Medulla oblongata (tissue), 1 donor: Measurements from ENCODE around the gene DAB2IP.
"Not testable (repeated sequence)": the region's sequence is repeated elsewhere in the genome, so short reads cannot be mapped to it uniquely, and the experiment has no call there.

Experiments
- DNase-seq: peaks from one replicate; pipeline ENCODE4 v3.0.0-alpha.2; 2015; ENCODE audit errors: extremely low spot score

DAB2IP gene

GRCh38 chr9:121788686-121789366 lies 137.4 kb downstream of the DAB2IP start:
- DNase-seq = no peak

GRCh38 chr9:121790841-121791240 lies 139.4 kb downstream of the DAB2IP start:
- DNase-seq = no peak

GRCh38 chr9:121792476-121792875 lies 141.0 kb downstream of the DAB2IP start:
- DNase-seq = not testable (repeated sequence)

GRCh38 chr9:121794334-121794733 lies 142.9 kb downstream of the DAB2IP start:
- DNase-seq = not testable (repeated sequence)

GRCh38 chr9:121797081-121797480 lies 145.6 kb downstream of the DAB2IP start:
- DNase-seq = no peak

- no peak for DNase-seq
These were observed 147.5 kb downstream of the DAB2IP start for GRCh38 chr9:121798941-121799340.

- DNase-seq = no peak
These were observed 148.9 kb downstream of the DAB2IP start for GRCh38 chr9:121800376-121800775.

GRCh38 chr9:121801579-121801978 lies 150.1 kb downstream of the DAB2IP start:
- no peak for DNase-seq

GRCh38 chr9:121802753-121803152 lies 151.3 kb downstream of the DAB2IP start:
- no peak for DNase-seq

- DNase-seq = no peak
These were observed 155.8 kb downstream of the DAB2IP start for GRCh38 chr9:121807069-121807822.

- no peak for DNase-seq
These were observed 156.4 kb downstream of the DAB2IP start for GRCh38 chr9:121807823-121808278.

GRCh38 chr9:121808781-121809180 lies 157.3 kb downstream of the DAB2IP start:
- DNase-seq = no peak

- DNase-seq = no peak
These were observed 158.1 kb downstream of the DAB2IP start for GRCh38 chr9:121809356-121810050.

- DNase-seq = no peak
These were observed 159.1 kb downstream of the DAB2IP start for GRCh38 chr9:121810489-121810888.

GRCh38 chr9:121811140-121811539 lies 159.7 kb downstream of the DAB2IP start:
- no peak for DNase-seq

GRCh38 chr9:121811751-121812150 lies 160.3 kb downstream of the DAB2IP start:
- no peak for DNase-seq

- DNase-seq = no peak
These were observed 160.8 kb downstream of the DAB2IP start for GRCh38 chr9:121812159-121812735.

- no peak for DNase-seq
These were observed 162.2 kb downstream of the DAB2IP start for GRCh38 chr9:121813519-121814210.

GRCh38 chr9:121814594-121814993 lies 163.2 kb downstream of the DAB2IP start:
- DNase-seq = no peak

GRCh38 chr9:121815084-121815483 lies 163.7 kb downstream of the DAB2IP start:
- DNase-seq = no peak
